ENCODE data around the gene SPP1. TPM values are rescaled to one million over a fixed set of nuclear protein-coding genes. Genes with fewer than 3 reads are reported as not detected.
"Not testable (repeated sequence)": the region's sequence is repeated elsewhere in the genome, so short reads cannot be mapped to it uniquely, and the experiment has no call there.

The SPP1 gene
- polyA plus RNA-seq, 3 donors: 106 to 143 (median 112) TPM

DNA sequence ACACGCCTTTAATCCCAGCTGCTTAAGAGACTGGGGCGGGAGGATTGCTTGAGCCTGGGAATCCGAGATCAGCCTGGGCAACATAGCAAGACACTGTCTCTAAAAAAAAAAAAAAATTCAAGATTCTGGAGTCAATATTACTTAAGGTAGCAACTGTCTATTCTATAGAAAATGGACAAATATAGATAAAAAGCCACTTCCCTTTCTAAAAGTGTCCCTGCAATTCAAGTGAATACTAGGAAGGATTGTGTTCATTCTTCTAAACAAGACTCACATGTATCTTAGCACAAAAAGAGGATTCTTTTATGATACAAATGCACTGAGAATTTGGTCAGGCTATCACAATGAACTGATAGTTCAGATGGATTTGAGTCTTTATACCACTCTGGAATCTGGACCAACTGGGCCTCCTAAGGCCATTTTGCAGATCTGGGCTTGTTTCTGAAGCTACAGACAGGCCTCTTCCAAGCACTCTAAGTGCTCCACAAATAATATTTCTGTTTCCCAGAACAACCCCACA lies 38.9 kb downstream of the SPP1 start:
- DNase-seq: no peak

DNA sequence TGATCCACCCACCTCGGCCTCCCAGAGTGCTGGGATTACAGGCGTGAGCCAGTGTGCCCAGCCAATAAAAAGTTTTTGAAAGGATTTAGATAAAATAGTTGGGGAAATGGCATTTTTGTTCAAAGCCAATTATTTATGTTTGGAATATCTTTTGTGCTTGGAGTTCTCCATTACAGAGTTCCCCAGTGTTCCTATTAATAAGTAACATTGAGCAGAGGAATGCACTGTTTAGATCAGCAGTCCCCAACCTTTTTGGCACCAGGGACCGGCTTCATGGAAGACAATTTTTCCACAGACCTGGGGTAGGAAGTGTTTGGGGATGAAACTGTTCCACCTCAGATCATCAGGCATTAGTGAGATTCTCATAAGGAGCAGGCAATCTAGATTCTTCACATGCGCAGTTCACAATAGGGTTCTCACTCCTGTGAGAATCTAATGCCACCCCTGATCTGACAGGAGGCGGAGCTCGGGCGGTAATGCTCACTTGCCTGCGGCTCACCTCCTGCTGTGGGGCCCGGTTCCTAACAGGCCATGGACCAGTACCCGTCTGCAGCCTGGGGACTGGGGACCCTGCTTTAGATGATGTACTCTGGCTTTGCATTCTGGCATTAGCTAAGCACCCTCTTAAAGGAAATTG lies 40.3 kb downstream of the SPP1 start:
- no peak for DNase-seq

DNA sequence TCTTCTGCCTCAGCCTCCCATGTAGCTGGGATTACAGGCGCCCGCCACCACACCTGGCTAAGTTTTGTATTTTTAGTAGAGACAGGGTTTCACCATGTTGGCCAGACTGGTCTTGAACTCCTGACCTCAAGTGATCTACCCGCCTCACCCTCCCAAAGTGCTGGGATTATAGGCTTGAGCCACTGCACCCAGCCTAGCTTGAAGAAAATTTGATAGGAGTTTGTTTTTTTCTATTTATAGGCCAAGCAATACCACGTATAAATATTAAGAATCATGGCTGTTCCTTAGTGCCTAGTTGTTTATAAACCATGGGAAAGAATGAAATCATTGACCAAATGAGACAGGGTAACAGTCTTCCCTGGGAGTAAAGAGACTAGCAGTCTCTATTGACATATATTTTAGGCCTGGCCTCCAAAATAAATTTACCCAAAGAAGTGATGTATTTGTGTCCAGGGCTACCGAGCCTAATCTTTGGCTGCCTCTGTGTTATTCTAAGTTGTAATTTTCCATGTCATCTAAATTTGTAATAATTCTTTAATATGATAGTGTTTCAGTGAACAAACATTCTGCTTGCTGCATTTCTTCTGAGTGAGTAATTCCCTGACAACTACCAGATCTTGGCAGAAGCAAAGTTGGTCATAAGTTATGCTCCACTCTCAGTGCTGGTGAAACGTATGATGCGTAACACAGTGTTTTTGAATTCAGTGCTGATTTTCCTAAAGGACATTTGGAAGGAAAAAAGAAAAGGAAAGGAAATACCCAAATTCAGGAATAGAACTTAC lies 42.2 kb downstream of the SPP1 start:
- DNase-seq: no peak

DNA sequence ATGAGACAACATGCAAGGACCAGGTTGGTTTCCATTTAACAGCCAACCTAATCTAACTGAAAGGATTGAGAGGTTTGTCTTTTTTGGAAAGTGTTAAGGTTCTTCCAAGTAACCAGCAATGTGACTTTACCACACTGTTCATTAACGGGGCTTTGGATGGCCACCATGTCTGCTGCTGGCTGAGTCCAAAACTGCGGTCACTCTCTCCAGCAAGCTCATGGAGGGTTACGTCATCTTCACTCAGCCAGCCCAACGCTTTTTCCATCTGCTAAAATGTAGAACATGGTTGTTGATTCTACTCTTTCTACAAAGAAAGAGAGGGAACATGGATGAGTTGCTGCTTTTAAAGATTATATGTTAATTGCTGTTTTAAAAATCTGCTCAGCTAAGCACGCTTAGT lies 43.0 kb downstream of the SPP1 start:
- no peak for DNase-seq

DNA sequence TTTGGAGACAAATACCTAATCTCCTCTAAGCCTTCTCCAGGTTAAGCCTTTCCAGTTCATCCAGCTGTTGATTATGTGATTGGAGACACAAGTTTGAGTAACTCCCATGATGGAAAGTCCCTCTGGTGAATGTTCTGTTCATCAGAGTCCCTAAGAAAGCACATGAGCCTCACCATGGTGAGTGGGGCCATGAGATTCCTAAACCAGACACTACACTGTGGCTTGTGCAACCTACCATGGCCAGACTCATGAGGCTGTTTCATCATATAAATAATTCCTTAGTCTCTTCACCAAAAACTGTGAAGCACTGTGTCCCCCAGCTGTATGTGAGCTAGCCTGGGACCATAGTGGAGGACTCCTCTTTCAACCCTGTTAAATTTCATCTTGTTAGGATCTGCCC lies 46.3 kb downstream of the SPP1 start:
- no peak for DNase-seq

DNA sequence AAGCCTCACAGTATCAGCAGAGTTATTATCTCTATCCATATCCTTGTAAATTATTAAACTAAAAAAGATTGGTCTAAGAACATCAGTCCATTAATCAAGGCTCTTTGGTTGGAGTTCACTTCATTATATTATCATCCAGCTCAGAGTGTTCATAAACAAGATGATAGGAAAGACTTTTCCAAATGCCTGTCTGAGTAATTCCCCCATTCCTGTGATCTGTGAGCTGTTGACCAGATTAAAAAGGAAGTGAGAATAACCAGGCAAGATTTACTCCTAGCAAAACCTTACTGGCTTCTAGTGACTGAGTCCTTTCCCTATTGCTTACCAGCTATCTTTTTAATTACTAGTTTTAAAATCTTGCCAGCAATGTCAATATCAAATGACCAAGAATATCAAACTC lies 46.8 kb downstream of the SPP1 start:
- DNase-seq: no peak

DNA sequence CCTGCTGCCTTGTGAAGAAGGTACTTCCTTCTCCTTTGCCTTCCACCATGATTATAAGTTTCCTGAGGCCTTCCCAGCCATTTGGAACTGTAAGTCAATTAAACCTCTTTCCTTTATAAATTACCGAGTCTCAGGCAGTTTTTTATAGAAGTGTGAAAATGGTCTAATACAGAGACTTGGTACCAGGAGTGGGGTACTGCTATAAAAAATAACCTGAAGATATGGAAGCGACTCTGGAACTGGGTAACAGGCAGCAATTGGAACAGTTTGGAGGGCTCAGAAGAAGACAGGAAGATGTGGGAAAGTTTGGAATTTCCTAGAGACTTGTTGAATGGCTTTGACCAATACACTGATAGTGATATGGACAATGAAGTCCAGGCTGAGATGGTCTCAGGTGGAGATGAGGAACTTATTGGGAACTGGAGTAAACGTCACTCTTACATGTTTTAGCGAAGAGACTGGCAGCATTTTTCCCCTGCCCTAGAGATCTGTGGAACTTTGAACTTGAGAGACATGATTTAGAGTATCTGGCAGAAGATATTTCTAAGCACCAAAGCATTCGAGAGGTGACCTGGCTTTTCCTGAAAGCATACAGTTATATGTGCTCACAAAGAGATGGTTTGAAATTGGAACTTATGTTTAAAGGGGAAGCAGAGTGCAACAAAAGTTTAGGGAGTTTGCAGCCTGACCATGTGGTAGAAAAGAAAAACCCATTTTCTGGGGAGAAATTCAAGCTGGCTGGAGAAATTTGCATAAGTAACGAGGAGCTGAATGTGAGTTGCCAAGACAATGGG lies 50.6 kb downstream of the SPP1 start:
- not testable (repeated sequence) for DNase-seq

DNA sequence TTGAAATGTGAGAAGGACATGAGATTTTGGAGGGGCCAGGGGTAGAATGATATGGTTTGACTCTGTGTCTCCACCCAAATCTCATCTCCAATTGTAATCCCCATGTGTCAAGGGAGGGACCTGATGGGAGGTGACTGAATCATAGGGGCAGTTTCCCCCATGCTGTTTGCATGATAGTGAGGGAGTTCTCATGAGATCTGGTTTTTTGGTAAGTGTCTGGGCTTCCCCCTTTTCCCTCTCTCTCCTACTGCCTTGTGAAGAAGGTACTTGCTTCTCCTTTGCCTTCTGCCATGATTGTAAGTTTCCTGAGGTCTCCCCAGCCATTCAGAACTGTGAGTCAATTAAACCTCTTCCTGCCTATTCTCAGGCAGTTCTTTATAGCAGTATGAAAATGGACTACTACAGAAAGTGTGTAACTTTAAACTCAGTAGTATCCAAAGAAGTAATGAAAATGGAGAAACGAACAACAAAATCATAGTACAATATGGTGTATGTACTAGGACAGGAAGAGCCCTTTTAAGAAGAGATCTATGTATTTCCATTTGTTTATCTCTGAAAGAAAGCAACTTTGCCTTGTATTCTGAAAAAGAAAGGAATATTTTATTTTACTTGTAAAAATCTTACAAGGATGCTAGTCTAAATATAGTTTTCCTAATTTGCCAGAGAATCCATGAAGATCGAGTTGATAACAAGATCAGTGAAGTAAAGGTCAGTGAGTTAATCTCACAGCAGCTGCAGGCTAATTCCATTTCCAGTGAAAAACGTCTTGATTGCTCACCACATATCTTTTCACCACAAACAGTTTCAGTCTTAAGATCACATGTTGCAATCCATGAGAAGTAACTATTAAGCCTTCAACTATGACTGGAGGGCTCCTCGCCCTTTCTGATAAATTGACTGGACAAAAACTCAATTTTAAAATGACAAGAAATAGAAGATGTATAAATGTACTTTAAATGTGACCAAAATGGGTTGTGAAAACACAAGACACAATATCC lies 52.4 kb downstream of the SPP1 start:
- DNase-seq: no peak

DNA sequence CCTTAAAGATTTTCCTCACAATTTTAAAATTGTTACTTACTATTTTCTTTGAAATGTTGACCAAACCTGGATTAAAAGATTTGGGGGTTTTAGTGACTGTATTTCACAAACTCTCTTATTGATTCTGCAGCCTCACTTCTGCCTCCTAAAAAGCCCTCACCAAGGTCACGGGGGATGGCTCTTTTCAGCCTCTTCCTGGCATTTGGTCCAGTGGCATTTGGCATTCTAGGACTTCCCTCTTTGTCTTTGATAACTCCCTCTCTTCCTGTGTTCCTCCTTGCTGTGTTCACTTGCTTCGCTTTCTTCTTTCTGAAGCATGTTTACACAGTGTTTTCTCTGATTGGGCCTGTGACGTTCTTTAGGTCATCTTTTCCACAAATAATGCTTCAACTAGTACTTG lies 53.4 kb downstream of the SPP1 start:
- DNase-seq: no peak

DNA sequence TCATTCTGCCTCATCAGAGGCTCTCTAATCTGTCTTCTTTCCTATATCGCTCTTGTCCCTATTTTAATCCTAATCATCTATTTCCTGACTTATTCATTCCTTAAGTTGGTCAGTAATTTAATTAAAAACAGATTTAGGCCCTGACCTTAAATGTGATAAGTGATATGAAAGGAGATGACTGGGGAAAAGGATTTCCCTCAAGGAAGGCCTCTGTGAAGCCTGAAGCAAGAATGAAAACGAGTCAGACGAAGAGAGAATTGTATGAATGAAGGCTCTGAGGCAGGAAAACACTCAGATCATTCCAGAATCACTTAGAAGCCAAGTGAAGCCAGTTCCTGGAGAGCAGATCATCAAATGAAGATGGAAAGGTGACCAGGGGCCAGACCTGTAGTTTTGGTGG lies 54.0 kb downstream of the SPP1 start:
- DNase-seq: no peak

DNA sequence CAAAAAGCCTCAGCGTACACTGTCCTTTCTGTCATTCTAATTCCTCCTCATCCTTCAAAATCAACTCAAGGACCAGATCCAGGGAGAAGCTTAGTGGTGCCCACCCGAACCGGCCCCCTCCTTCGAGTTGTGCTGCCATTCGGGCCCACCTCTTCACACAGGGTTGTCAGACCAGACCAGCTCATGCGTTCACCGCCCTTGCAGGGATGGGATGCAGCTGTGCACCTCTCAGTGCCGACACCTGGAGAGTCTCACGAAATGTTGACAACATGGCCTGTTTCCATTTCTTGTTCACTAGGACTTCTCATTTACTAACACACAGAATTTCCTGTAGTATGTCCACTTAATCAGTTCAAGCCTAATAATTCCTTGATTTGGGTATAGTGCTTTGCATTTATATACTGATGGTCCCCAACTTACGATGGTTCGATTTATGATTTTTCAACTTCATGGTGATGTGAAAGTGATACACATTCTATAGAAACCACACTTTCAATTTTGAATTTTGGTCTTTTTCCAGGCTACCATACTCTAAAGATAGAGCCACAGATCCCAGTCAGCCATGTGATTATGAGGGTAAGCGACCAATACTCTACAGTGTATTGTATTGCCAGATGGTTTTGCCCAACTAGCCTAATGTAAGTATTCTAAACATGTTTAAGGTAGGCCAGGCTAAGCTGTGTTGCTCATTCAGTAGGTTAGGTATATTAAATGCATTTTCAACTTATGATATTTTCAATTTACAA lies 55.2 kb downstream of the SPP1 start:
- no peak for DNase-seq

Other genes with a start within 250 kb of the SPP1 start
- gene IBSP, start 176.2 kb upstream of the SPP1 start, polyA plus RNA-seq (ENCODE audit: insufficient read length in 3 of 3): not detected
- not detected for gene MEPE, start 142.7 kb upstream of the SPP1 start, polyA plus RNA-seq (ENCODE audit: insufficient read length in 3 of 3)
- 10 to 100 TPM; 66.3 to 86.2 (median 68.0) TPM for gene PKD2, start 31.9 kb downstream of the SPP1 start, polyA plus RNA-seq (ENCODE audit: insufficient read length in 3 of 3)
- gene ABCG2, start 182.9 kb downstream of the SPP1 start, polyA plus RNA-seq (ENCODE audit: insufficient read length in 3 of 3): 1 to 10 TPM; 5.9 to 6.9 (median 6.3) TPM